GM23338 (cell line): ENCODE data around the gene MPRIP. TPM values are rescaled to one million over a fixed set of nuclear protein-coding genes. Genes with fewer than 3 reads are reported as not detected.

Experiments used
- ATAC-seq: fragments of 200-7000 bp; cut with Tn5 transposase; 3 replicates; pipeline ENCODE4 v1.9.1; 2020
- DNase-seq: peaks from one replicate; pipeline ENCODE4 v3.0.0-alpha.2; 2015; ENCODE audit warnings: low spot score
- H2AFZ ChIP-seq: fragments of 200-600 bp; sonication (generic); 2 replicates; pipeline ENCODE4 v1.8.0; 2016; ENCODE audit warnings: antibody characterized with exemption, mild to moderate bottlenecking, moderate library complexity
- H3F3A ChIP-seq: fragments of 200-600 bp; sonication (generic); replicated peaks from 2 replicates; pipeline ENCODE4 v1.8.0; 2017; ENCODE audit warnings: antibody characterized with exemption, mixed run types, low read depth
- H3K27ac ChIP-seq: fragments of 200-600 bp; sonication (generic); 2 replicates; pipeline ENCODE4 v1.6.1; 2016; ENCODE audit warnings: low read depth
- H3K27me3 ChIP-seq: fragments of 200-600 bp; sonication (generic); 2 replicates; pipeline ENCODE4 v1.8.0; 2016; ENCODE audit warnings: mild to moderate bottlenecking, mixed run types, moderate library complexity; ENCODE audit not compliant: insufficient read depth
- H3K36me3 ChIP-seq: fragments of 200-600 bp; sonication (generic); 2 replicates; pipeline ENCODE4 v1.8.0; 2016; ENCODE audit warnings: mild to moderate bottlenecking; ENCODE audit not compliant: insufficient read depth
- H3K4me1 ChIP-seq: fragments of 200-600 bp; sonication (generic); 2 replicates; pipeline ENCODE4 v1.8.0; 2016; ENCODE audit warnings: mild to moderate bottlenecking, moderate library complexity; ENCODE audit not compliant: insufficient read depth
- H3K4me2 ChIP-seq: fragments of 200-600 bp; sonication (generic); 2 replicates; pipeline ENCODE4 v1.7.1; 2017; ENCODE audit warnings: mixed run types
- H3K4me3 ChIP-seq: fragments of 200-600 bp; sonication (generic); 2 replicates; pipeline ENCODE4 v1.6.1; 2016; ENCODE audit warnings: mixed run types
- H3K79me2 ChIP-seq: fragments of 200-600 bp; sonication (generic); replicated peaks from 2 replicates; pipeline ENCODE4 v1.8.0; 2017; ENCODE audit warnings: mild to moderate bottlenecking; ENCODE audit not compliant: insufficient read depth
- H3K9me2 ChIP-seq: fragments of 200-600 bp; sonication (generic); 2 replicates; pipeline ENCODE4 v1.8.0; 2017; ENCODE audit not compliant: insufficient read depth
- H4K20me1 ChIP-seq: fragments of 200-600 bp; sonication (generic); replicated peaks from 2 replicates; pipeline ENCODE4 v1.8.0; 2017; ENCODE audit warnings: mild to moderate bottlenecking; ENCODE audit not compliant: insufficient read depth
- H3K27ac Mint-ChIP-seq: 2 replicates; pipeline ENCODE4 v1.8.0; 2020; ENCODE audit warnings: inconsistent platforms, mild to moderate bottlenecking, moderate library complexity, mixed read lengths
- H3K27me3 Mint-ChIP-seq: 3 replicates; pipeline ENCODE4 v1.8.0; 2022; ENCODE audit warnings: low read depth, mild to moderate bottlenecking, moderate library complexity, mixed read lengths, inconsistent platforms; ENCODE audit not compliant: insufficient read depth, poor library complexity
- H3K36me3 Mint-ChIP-seq: 3 replicates; pipeline ENCODE4 v1.8.0; 2021; ENCODE audit warnings: low read depth, mild to moderate bottlenecking, inconsistent platforms, moderate library complexity, mixed read lengths
- H3K4me1 Mint-ChIP-seq: 3 replicates; pipeline ENCODE4 v1.8.0; 2020; ENCODE audit warnings: mild to moderate bottlenecking, inconsistent platforms, mixed read lengths
- H3K4me3 Mint-ChIP-seq: 3 replicates; pipeline ENCODE4 v1.8.0; 2021; ENCODE audit warnings: moderate library complexity, mild to moderate bottlenecking, inconsistent platforms, mixed read lengths
- H3K9me3 Mint-ChIP-seq: 3 replicates; pipeline ENCODE4 v1.8.0; 2020; ENCODE audit warnings: moderate library complexity, mild to moderate bottlenecking, inconsistent platforms, mixed read lengths
- CREB1 ChIP-seq: fragments of 250-450 bp; sonication (Bioruptor Pico); IDR thresholded peaks from 2 replicates; pipeline ENCODE4 v1.5.0; 2020; ENCODE audit warnings: low read depth, mild to moderate bottlenecking, moderate library complexity
- CTCF ChIP-seq, 2 experiments: fragments of 200-600 bp in 1 of 2; sonication (generic) in 1 of 2; conservative IDR thresholded peaks; 2 replicates each; pipeline versions ENCODE4 v1.5.1 to v1.6.1; 2016 to 2017; ENCODE audit warnings: antibody characterized with exemption in 2 of 2, low read depth in 2 of 2, mild to moderate bottlenecking in 2 of 2, moderate library complexity in 1 of 2
- JUNB ChIP-seq: IDR thresholded peaks from one replicate; pipeline ENCODE4 v1.6.1; 2016; ENCODE audit warnings: antibody characterized with exemption; ENCODE audit not compliant: unreplicated experiment
- NANOG ChIP-seq: IDR thresholded peaks from 2 replicates; pipeline ENCODE4 v1.6.1; 2016; ENCODE audit warnings: antibody characterized with exemption, borderline replicate concordance
- POLR2AphosphoS5 ChIP-seq: IDR thresholded peaks from 2 replicates; pipeline ENCODE4 v1.6.1; 2016; ENCODE audit warnings: antibody characterized with exemption, low read depth
- STAT1 ChIP-seq: IDR thresholded peaks from one replicate; pipeline ENCODE4 v1.6.1; 2016; ENCODE audit warnings: antibody characterized with exemption; ENCODE audit not compliant: unreplicated experiment
- ZNF462 ChIP-seq: fragments of 250-450 bp; sonication (Bioruptor Pico); IDR thresholded peaks from 2 replicates; pipeline ENCODE4 v1.5.0; 2020; ENCODE audit warnings: mild to moderate bottlenecking, moderate library complexity
- polyA plus RNA-seq: library from polyadenylated mRNA; unstranded; fragments of >200 nt; fragmentation: Nextera tagmentation; extraction: Ambion mirVana; gene quantifications from 2 replicates; pipeline ENCODE4 v1.2.1, GENCODE V29; 2016
- total RNA-seq: library from RNA; depleted of rRNA; stranded (reverse); fragments of >200 nt; shearing (Covaris generic); gene quantifications from 2 replicates; pipeline ENCODE4 v1.2.3, GENCODE V29; 2014

MPRIP gene
- total and polyA plus RNA-seq, 2 experiments from 2014 or later = 39.3 to 113 TPM

- no peak for DNase-seq
- no peaks in the 10 kb centered on the region for H3K27me3 ChIP-seq
- no peaks in the 10 kb centered on the region for H3K36me3 ChIP-seq
- no peak for TF ChIP-seq CTCF (conservative IDR thresholded peaks at IDR 0.05; ENCODE audit: low read depth in 2 of 2)
- no peak for TF ChIP-seq CREB1
- no peak for TF ChIP-seq POLR2AphosphoS5
- TF ChIP-seq STAT1 = no peak
- no peak for TF ChIP-seq NANOG
- TF ChIP-seq JUNB = no peak
- TF ChIP-seq ZNF462 (CRISPR knock-in tag) = no peak
- H2AFZ ChIP-seq = no peak overlapping the region
- Mint-ChIP-seq H3K36me3 (no peaks in the 10 kb centered on the region), H3K4me3 (no peak overlapping the region), H3K27me3 (peaks cover 12% of the 10 kb centered on the region), H3K27ac (no peak overlapping the region), H3K4me1 (no peaks in the 10 kb centered on the region; the same call in 2 of the 3 replicates), H3K9me3 (no peaks in the 10 kb centered on the region)
- no peaks in the 10 kb centered on the region for H3K79me2 ChIP-seq
- ATAC-seq = no peak
- H3K4me3 ChIP-seq = no peak overlapping the region
- no peaks in the 10 kb centered on the region for H3K9me2 ChIP-seq
- no peaks in the 10 kb centered on the region for H3K4me1 ChIP-seq
- H3K4me2 ChIP-seq = no peak overlapping the region
- H3K27ac ChIP-seq = no peak overlapping the region
- H4K20me1 ChIP-seq = no peaks in the 10 kb centered on the region
- H3F3A ChIP-seq = no peaks in the 10 kb centered on the region
Measured at GRCh38 chr17:17200831-17201230, 158.6 kb downstream of the MPRIP start.
